ENCODE measurements around the gene S100A8. TPM values are rescaled to one million over a fixed set of nuclear protein-coding genes. Genes with fewer than 3 reads are reported as not detected.

S100A8 gene
- total and polyA plus RNA-seq, 2 donors (not counting 3 experiments of a cell fraction or from before 2014, with no cell fraction given), result not detected

DNA sequence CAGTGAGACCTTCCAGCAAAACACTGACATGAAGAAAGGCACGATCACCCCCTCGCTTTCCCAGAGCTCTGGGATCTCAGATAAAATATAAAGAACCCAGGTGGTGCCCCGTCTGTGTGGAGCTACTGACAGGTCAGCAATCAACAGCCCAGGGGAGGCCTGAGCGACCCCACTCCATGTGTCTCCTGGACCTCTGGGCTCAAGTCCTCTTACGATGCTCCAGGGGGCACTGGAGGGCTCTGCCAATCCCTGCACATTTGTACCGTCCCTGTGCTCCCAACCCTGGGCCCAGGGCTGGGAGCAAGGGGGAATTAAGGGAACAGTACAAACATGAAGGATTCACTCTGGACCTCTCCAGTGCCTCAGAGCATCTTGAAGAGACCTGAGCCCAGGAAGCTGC is 37.9 kb upstream of the S100A8 start:
- Histone ChIP-seq H4K20me1 (replicated peaks; ENCODE audit: control insufficient read depth, extremely low read depth, insufficient read depth, low read length) (no peaks in the 10 kb centered on the region), H3K4me2 (ENCODE audit: insufficient read depth, low read length) (no peak overlapping the region), H3K4me3 (replicated peaks in 1 of 3; ENCODE audit: insufficient read depth in 1 of 3, low read depth in 1 of 3, low read length in 3 of 3) (no peak overlapping the region), H3K36me3 (ENCODE audit: control insufficient read depth in 2 of 2, extremely low read depth in 1 of 2, insufficient read depth in 2 of 2, low read length in 2 of 2) (no peaks in the 10 kb centered on the region), H3K9ac (replicated peaks; ENCODE audit: extremely low read depth, insufficient read depth, low read length) (no peak overlapping the region), H2AFZ (ENCODE audit: low read depth, low read length) (no peak overlapping the region), H3K27me3 (ENCODE audit: control insufficient read depth in 2 of 2, insufficient read depth in 2 of 2, low read length in 2 of 2) (no peaks in the 10 kb centered on the region), H3K9me1 (replicated peaks; ENCODE audit: control insufficient read depth, extremely low read depth, insufficient read depth, low read length) (no peaks in the 10 kb centered on the region), H3K9me3 (replicated peaks; ENCODE audit: control insufficient read depth, insufficient read depth, low read length) (no peaks in the 10 kb centered on the region), H3K4me1 (ENCODE audit: control insufficient read depth, extremely low read depth, insufficient read depth, low read length) (no peaks in the 10 kb centered on the region), H3K79me2 (ENCODE audit: control insufficient read depth, insufficient read depth, low read length) (no peaks in the 10 kb centered on the region), H3K27ac (ENCODE audit: insufficient read depth, low read depth, low read length) (no peak overlapping the region)
- TF ChIP-seq MYC (IDR thresholded peaks at IDR 0.05; ENCODE audit: low read depth, low read length), result no peak
- no peak for TF ChIP-seq POLR2A (IDR thresholded peaks at IDR 0.05; ENCODE audit: low read depth, low read length)
- no peak for TF ChIP-seq POLR2AphosphoS5 (IDR thresholded peaks at IDR 0.05; ENCODE audit: insufficient read depth, low read depth, low read length)
- TF ChIP-seq, protein P1, sequence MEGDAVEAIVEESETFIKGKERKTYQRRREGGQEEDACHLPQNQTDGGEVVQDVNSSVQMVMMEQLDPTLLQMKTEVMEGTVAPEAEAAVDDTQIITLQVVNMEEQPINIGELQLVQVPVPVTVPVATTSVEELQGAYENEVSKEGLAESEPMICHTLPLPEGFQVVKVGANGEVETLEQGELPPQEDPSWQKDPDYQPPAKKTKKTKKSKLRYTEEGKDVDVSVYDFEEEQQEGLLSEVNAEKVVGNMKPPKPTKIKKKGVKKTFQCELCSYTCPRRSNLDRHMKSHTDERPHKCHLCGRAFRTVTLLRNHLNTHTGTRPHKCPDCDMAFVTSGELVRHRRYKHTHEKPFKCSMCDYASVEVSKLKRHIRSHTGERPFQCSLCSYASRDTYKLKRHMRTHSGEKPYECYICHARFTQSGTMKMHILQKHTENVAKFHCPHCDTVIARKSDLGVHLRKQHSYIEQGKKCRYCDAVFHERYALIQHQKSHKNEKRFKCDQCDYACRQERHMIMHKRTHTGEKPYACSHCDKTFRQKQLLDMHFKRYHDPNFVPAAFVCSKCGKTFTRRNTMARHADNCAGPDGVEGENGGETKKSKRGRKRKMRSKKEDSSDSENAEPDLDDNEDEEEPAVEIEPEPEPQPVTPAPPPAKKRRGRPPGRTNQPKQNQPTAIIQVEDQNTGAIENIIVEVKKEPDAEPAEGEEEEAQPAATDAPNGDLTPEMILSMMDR (IDR thresholded peaks at IDR 0.05; ENCODE audit: extremely low read depth in 1 of 2, insufficient read depth in 1 of 2, low read depth in 1 of 2, low read length in 2 of 2), result no peak
- TF ChIP-seq GATA2 (IDR thresholded peaks at IDR 0.05; ENCODE audit: insufficient read depth, insufficient read length, low read depth, low read length), result no peak
- no peak for TF ChIP-seq EZH2 (IDR thresholded peaks at IDR 0.05; ENCODE audit: borderline replicate concordance, low read depth, low read length, severe bottlenecking)
- no peak for TF ChIP-seq FOS (IDR thresholded peaks at IDR 0.05; ENCODE audit: borderline replicate concordance, insufficient read depth, low read length)
- no peak for TF ChIP-seq JUN (IDR thresholded peaks at IDR 0.05; ENCODE audit: borderline replicate concordance, insufficient read depth, insufficient read length, low read depth)
- TF ChIP-seq, protein P2, sequence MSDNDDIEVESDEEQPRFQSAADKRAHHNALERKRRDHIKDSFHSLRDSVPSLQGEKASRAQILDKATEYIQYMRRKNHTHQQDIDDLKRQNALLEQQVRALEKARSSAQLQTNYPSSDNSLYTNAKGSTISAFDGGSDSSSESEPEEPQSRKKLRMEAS (IDR thresholded peaks at IDR 0.05; ENCODE audit: insufficient read depth, insufficient read length), result no peak
- BruUV-seq (replicated peaks), result no TSS peak
- CTCF ChIA-PET, result no interaction called here
- FAIRE-seq (no peak), DNase-seq (ENCODE audit: low read depth, low spot score) (no peak)
- dilution Hi-C loops (cut with MboI; ENCODE audit: extremely low pct_ligation_motif_present, low sequenced_read_pairs), result no loop called here
- intact Hi-C loops (cut with micrococcal nuclease), result no loop called here
- POLR2A ChIA-PET, result no interaction called here

All from endothelial cell of umbilical vein (primary cell).